GM12865 (cell line): ENCODE data around the gene ROBO1.

ENCODE experiments used
- DNase-seq: peaks from one replicate; pipeline ENCODE4 v3.0.0; 2010; ENCODE audit warnings: low read depth
- H3K4me3 ChIP-seq: 2 replicates; pipeline ENCODE4 v1.5.1; 2011; ENCODE audit warnings: mild to moderate bottlenecking, low read depth, low read length, control low read depth
- CTCF ChIP-seq: IDR thresholded peaks from 2 replicates; pipeline ENCODE4 v1.5.1; 2011; ENCODE audit warnings: low read length, control low read depth, low read depth, inconsistent platforms; ENCODE audit not compliant: insufficient read depth; ENCODE audit errors: missing control alignments

ROBO1 gene

GRCh38 chr3:78907367-78907766 lies 860.4 kb downstream of the ROBO1 start:
- DNase-seq = no peak
- no peak for TF ChIP-seq CTCF
- H3K4me3 ChIP-seq = no peak overlapping the region

GRCh38 chr3:78906930-78907329 lies 860.9 kb downstream of the ROBO1 start:
- no peak for DNase-seq
- no peak overlapping the region for H3K4me3 ChIP-seq
- no peak for TF ChIP-seq CTCF

- no peak overlapping the region for H3K4me3 ChIP-seq
- TF ChIP-seq CTCF = no peak
- DNase-seq = no peak
Measured at GRCh38 chr3:78906245-78906644, 861.6 kb downstream of the ROBO1 start.

- H3K4me3 ChIP-seq = no peak overlapping the region
- TF ChIP-seq CTCF = no peak
- no peak for DNase-seq
Measured at GRCh38 chr3:78905700-78906099, 862.1 kb downstream of the ROBO1 start.

- H3K4me3 ChIP-seq = no peak overlapping the region
- no peak for TF ChIP-seq CTCF
- no peak for DNase-seq
Measured at GRCh38 chr3:78901544-78901943, 866.3 kb downstream of the ROBO1 start.

GRCh38 chr3:78900880-78901279 lies 866.9 kb downstream of the ROBO1 start:
- no peak overlapping the region for H3K4me3 ChIP-seq
- no peak for DNase-seq

GRCh38 chr3:78900426-78900825 lies 867.4 kb downstream of the ROBO1 start:
- no peak for DNase-seq
- H3K4me3 ChIP-seq = no peak overlapping the region
- no peak for TF ChIP-seq CTCF

More at GRCh38 chr3:78900880-78901279, 866.9 kb downstream of the ROBO1 start:
- TF ChIP-seq CTCF = no peak
